GM19239 (cell line): Measurements from ENCODE around the gene CD22.

Experiments used
- DNase-seq: peaks from one replicate; pipeline ENCODE4 v3.0.0; 2011; ENCODE audit warnings: low spot score; ENCODE audit not compliant: insufficient read length
- FAIRE-seq: peaks from 2 replicates; lab custom pipeline; 2011; peaks lifted over from hg19 to GRCh38; lab: Jason Lieb, UNC

Gene CD22

GRCh38 chr19:35336166-35336955 is 7.4 kb downstream of the CD22 start:
- no peak for DNase-seq
- FAIRE-seq, result no peak

GRCh38 chr19:35337097-35337983 is 8.4 kb downstream of the CD22 start:
- FAIRE-seq (peak; percentile 40), DNase-seq (no peak)

GRCh38 chr19:35337984-35338296 is 9.0 kb downstream of the CD22 start:
- FAIRE-seq, result no peak
- no peak for DNase-seq

- DNase-seq (no peak), FAIRE-seq (no peak)
Observed at GRCh38 chr19:35340431-35340830, 11.4 kb downstream of the CD22 start.

GRCh38 chr19:35341006-35341405 is 12.0 kb downstream of the CD22 start:
- FAIRE-seq (no peak), DNase-seq (no peak)

- no peak for DNase-seq
- FAIRE-seq, result no peak
Observed at GRCh38 chr19:35341565-35342225, 12.7 kb downstream of the CD22 start.

- DNase-seq, result no peak
- FAIRE-seq, result no peak
Observed at GRCh38 chr19:35342430-35342829, 13.4 kb downstream of the CD22 start.

GRCh38 chr19:35344511-35345031 is 15.6 kb downstream of the CD22 start:
- DNase-seq (no peak), FAIRE-seq (no peak)

- FAIRE-seq (no peak), DNase-seq (no peak)
Observed at GRCh38 chr19:35345671-35346111, 16.7 kb downstream of the CD22 start.

GRCh38 chr19:35346193-35347052 is 17.4 kb downstream of the CD22 start:
- FAIRE-seq, result no peak
- no peak for DNase-seq

GRCh38 chr19:35347171-35347929 is 18.4 kb downstream of the CD22 start, which contains the start of gene FFAR1:
Gene FFAR1, plus strand, starts transcription at chr19:35347902. Its CDS starts 3,650 bp downstream, at chr19:35351552.
- peak; percentile 82 for DNase-seq

GRCh38 chr19:35347930-35348298 is 18.9 kb downstream of the CD22 start:
- FAIRE-seq (no peak), DNase-seq (no peak)

More at GRCh38 chr19:35347171-35347929, 18.4 kb downstream of the CD22 start, which contains the start of gene FFAR1:
- peak; percentile 97 for FAIRE-seq

- DNase-seq, result no peak
- FAIRE-seq, result peak; percentile 89
Observed at GRCh38 chr19:35348911-35349611, 20.1 kb downstream of the CD22 start.

- no peak for FAIRE-seq
- DNase-seq, result no peak
Observed at GRCh38 chr19:35349614-35350521, 20.9 kb downstream of the CD22 start.

- no peak for FAIRE-seq
Observed at GRCh38 chr19:35350591-35350990, 21.6 kb downstream of the CD22 start.

GRCh38 chr19:35351411-35352176 is 22.6 kb downstream of the CD22 start:
- DNase-seq, result no peak

More at GRCh38 chr19:35350591-35350990, 21.6 kb downstream of the CD22 start:
- no peak for DNase-seq

GRCh38 chr19:35352177-35352447 is 23.1 kb downstream of the CD22 start:
- FAIRE-seq (no peak), DNase-seq (no peak)

More at GRCh38 chr19:35351411-35352176, 22.6 kb downstream of the CD22 start:
- FAIRE-seq, result no peak
